ENCODE results near the gene THEMIS. TPM values are rescaled to one million over a fixed set of nuclear protein-coding genes. Genes with fewer than 3 reads are reported as not detected.
"Not testable (repeated sequence)": the region's sequence is repeated elsewhere in the genome, so short reads cannot be mapped to it uniquely, and the experiment has no call there.

The THEMIS gene
- total RNA-seq, 1 experiment from 2014 or later = not detected

DNA sequence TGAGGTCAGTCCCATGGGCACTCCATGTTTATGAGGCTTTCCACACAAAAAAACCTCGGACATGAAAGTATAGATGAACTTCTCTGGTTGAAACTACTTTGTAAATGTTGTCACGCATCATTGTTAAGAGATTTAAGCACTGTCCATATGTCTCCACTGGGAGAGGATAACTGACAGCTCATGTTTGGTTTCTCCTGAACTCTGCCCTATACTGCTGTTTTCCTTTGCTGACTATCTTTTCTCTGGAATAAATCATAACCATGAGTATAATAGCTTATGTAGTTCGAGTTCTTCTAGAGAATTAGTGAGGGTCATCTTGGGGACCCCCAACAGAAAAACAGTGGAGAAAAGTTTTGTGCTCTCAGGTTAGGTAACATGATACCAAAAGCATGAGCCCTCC lies 14.3 kb downstream of the THEMIS start (continued):
- TF ChIP-seq, protein P1, sequence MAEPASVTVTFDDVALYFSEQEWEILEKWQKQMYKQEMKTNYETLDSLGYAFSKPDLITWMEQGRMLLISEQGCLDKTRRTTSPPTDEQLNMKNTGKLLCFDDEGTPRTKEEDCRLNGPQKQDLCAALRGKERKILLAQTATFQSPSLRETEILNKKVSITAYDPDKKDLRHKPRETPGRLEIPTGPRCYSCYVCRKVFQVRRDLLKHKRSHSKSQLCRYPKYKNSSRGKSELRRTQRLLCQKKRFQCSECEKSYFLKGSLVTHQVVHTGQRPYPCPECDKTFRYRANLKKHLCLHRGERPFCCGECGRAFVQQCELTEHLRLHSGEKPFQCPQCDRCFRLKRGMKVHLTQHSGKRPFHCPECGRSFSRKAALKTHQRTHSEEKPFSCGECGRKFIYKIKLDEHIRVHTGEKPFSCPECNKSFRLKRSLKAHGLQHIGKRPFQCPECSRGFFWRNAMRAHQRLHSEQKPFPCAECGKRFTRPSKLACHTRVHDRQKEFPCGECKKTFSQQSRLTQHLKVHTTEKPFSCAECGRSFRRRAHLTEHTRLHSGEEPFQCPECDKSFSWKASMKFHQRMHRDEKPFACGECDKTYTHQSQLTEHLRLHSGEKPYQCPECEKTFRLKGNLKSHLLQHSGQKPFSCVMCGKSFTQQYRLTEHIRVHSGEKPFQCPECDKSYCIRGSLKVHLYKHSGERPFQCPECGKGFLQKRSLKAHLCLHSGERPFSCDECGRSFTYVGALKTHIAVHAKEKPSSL (CRISPR knock-in tag; conservative IDR thresholded peaks at IDR 0.05) = no peak
- TF ChIP-seq, protein P2, sequence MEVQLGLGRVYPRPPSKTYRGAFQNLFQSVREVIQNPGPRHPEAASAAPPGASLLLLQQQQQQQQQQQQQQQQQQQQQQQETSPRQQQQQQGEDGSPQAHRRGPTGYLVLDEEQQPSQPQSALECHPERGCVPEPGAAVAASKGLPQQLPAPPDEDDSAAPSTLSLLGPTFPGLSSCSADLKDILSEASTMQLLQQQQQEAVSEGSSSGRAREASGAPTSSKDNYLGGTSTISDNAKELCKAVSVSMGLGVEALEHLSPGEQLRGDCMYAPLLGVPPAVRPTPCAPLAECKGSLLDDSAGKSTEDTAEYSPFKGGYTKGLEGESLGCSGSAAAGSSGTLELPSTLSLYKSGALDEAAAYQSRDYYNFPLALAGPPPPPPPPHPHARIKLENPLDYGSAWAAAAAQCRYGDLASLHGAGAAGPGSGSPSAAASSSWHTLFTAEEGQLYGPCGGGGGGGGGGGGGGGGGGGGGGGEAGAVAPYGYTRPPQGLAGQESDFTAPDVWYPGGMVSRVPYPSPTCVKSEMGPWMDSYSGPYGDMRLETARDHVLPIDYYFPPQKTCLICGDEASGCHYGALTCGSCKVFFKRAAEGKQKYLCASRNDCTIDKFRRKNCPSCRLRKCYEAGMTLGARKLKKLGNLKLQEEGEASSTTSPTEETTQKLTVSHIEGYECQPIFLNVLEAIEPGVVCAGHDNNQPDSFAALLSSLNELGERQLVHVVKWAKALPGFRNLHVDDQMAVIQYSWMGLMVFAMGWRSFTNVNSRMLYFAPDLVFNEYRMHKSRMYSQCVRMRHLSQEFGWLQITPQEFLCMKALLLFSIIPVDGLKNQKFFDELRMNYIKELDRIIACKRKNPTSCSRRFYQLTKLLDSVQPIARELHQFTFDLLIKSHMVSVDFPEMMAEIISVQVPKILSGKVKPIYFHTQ (CRISPR knock-in tag; IDR thresholded peaks at IDR 0.05) = no peak
- TF ChIP-seq ZNF138 (CRISPR knock-in tag; conservative IDR thresholded peaks at IDR 0.05) (no peak), ZNF396 (CRISPR knock-in tag; IDR thresholded peaks at IDR 0.05; ENCODE audit: borderline replicate concordance) (no peak)

DNA sequence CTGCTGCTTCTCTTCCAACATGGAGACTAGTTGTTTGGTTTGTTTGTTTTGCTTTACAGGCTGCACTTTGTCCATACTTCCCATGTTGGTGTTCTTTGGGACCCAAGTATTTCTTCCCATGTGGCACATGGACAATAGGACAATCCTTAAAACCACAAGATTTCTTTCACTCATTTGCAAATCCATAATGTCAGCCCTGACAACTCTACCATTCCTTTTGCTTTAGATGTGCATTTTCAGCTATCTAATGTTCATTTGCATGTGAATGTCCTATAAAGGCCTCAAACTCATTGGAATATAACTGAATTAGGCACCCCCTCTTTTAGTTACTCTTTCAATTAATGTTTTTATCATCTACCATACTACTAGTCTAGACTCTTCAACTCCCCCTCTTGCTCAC lies 16.7 kb downstream of the THEMIS start:
- H3K27ac Mint-ChIP-seq = no peak overlapping the region

DNA sequence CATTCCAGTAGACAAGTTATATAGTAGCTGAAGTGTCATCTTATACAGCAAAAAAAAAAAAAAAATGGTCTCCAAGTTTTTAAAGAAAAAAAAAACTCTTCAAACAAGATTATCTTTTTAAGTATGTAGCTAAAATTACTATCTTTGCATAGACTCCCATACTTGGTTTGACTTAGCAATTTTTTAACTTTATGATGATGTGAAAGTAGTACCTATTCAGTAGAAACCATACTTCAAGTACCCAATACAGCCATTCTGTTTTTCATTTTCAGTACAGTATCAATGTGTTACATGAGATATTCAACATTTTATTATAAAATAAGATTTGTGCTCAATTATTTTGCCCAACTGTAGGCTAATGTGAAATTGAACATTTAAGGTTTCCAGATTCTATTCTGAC lies 18.9 kb downstream of the THEMIS start:
- CTCF ChIA-PET; ATAC-seq; H3K27ac Mint-ChIP-seq; H3K27me3 Mint-ChIP-seq (ENCODE audit: low read depth); DNase-seq (ENCODE audit: low spot score); H3K4me3 Mint-ChIP-seq; H3K36me3 Mint-ChIP-seq: not testable (repeated sequence)
- H3K9me3 Mint-ChIP-seq = peaks cover 12% of the 10 kb centered on the region
- H3K4me1 Mint-ChIP-seq = peaks cover 17% of the 10 kb centered on the region
- POLR2A ChIA-PET = interaction anchor here (0.6 kb wide), 1 partner anchor 106 kb away, joined by 5 read pairs; no protein-coding TSS in a partner anchor

More for the DNA sequence above, 16.7 kb downstream of the THEMIS start:
- no peak for ATAC-seq
- no peak for DNase-seq (ENCODE audit: low spot score)
- Mint-ChIP-seq H3K4me1 (peaks cover 16% of the 10 kb centered on the region), H3K36me3 (no peaks in the 10 kb centered on the region), H3K9me3 (peaks cover 17% of the 10 kb centered on the region), H3K4me3 (no peak overlapping the region), H3K27me3 (ENCODE audit: low read depth) (no peaks in the 10 kb centered on the region)
- ChIA-PET POLR2A (no interaction called here), CTCF (no interaction called here)
- TF ChIP-seq, protein P3, sequence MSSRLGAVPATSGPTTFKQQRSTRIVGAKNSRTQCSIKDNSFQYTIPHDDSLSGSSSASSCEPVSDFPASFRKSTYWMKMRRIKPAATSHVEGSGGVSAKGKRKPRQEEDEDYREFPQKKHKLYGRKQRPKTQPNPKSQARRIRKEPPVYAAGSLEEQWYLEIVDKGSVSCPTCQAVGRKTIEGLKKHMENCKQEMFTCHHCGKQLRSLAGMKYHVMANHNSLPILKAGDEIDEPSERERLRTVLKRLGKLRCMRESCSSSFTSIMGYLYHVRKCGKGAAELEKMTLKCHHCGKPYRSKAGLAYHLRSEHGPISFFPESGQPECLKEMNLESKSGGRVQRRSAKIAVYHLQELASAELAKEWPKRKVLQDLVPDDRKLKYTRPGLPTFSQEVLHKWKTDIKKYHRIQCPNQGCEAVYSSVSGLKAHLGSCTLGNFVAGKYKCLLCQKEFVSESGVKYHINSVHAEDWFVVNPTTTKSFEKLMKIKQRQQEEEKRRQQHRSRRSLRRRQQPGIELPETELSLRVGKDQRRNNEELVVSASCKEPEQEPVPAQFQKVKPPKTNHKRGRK (CRISPR knock-in tag; IDR thresholded peaks at IDR 0.05; ENCODE audit: borderline replicate concordance) = no peak
- TF ChIP-seq SMAD4 (CRISPR knock-in tag; IDR thresholded peaks at IDR 0.05) = no peak

DNA sequence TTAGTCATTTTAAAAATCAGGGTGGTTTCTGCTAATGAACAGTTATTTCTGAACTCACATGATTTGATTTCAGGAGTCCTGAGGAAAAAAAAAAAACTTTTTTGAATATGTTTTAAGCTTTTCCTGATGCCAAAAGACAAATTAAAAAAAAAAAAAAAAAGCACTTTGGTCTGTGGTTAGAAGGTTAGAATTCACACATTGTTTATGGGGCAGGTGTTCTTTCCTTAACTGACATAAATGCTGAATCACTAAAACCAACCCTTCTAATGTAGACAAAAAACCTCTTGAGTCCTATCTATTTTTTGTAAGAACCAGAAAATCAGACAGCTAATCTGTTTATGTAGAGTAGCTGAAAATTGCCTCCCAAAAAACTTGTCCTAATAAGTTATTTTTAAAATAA lies 20.4 kb downstream of the THEMIS start:
- Mint-ChIP-seq H3K4me3 (no peak overlapping the region), H3K27me3 (ENCODE audit: low read depth) (no peaks in the 10 kb centered on the region), H3K36me3 (no peaks in the 10 kb centered on the region), H3K4me1 (peaks cover 17% of the 10 kb centered on the region), H3K9me3 (no peaks in the 10 kb centered on the region), H3K27ac (no peak overlapping the region)
- POLR2A ChIA-PET = no interaction called here
- ATAC-seq = no peak
- CTCF ChIA-PET = interaction anchor here (1.3 to 2.0 kb wide), 3 partner anchors 25 to 143 kb away, joined by 3 to 12 read pairs (median 4); no protein-coding TSS in a partner anchor
- TF ChIP-seq, protein P4, sequence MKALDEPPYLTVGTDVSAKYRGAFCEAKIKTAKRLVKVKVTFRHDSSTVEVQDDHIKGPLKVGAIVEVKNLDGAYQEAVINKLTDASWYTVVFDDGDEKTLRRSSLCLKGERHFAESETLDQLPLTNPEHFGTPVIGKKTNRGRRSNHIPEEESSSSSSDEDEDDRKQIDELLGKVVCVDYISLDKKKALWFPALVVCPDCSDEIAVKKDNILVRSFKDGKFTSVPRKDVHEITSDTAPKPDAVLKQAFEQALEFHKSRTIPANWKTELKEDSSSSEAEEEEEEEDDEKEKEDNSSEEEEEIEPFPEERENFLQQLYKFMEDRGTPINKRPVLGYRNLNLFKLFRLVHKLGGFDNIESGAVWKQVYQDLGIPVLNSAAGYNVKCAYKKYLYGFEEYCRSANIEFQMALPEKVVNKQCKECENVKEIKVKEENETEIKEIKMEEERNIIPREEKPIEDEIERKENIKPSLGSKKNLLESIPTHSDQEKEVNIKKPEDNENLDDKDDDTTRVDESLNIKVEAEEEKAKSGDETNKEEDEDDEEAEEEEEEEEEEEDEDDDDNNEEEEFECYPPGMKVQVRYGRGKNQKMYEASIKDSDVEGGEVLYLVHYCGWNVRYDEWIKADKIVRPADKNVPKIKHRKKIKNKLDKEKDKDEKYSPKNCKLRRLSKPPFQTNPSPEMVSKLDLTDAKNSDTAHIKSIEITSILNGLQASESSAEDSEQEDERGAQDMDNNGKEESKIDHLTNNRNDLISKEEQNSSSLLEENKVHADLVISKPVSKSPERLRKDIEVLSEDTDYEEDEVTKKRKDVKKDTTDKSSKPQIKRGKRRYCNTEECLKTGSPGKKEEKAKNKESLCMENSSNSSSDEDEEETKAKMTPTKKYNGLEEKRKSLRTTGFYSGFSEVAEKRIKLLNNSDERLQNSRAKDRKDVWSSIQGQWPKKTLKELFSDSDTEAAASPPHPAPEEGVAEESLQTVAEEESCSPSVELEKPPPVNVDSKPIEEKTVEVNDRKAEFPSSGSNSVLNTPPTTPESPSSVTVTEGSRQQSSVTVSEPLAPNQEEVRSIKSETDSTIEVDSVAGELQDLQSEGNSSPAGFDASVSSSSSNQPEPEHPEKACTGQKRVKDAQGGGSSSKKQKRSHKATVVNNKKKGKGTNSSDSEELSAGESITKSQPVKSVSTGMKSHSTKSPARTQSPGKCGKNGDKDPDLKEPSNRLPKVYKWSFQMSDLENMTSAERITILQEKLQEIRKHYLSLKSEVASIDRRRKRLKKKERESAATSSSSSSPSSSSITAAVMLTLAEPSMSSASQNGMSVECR (CRISPR knock-in tag; IDR thresholded peaks at IDR 0.05; ENCODE audit: borderline replicate concordance) = no peak
- TF ChIP-seq, protein P5, sequence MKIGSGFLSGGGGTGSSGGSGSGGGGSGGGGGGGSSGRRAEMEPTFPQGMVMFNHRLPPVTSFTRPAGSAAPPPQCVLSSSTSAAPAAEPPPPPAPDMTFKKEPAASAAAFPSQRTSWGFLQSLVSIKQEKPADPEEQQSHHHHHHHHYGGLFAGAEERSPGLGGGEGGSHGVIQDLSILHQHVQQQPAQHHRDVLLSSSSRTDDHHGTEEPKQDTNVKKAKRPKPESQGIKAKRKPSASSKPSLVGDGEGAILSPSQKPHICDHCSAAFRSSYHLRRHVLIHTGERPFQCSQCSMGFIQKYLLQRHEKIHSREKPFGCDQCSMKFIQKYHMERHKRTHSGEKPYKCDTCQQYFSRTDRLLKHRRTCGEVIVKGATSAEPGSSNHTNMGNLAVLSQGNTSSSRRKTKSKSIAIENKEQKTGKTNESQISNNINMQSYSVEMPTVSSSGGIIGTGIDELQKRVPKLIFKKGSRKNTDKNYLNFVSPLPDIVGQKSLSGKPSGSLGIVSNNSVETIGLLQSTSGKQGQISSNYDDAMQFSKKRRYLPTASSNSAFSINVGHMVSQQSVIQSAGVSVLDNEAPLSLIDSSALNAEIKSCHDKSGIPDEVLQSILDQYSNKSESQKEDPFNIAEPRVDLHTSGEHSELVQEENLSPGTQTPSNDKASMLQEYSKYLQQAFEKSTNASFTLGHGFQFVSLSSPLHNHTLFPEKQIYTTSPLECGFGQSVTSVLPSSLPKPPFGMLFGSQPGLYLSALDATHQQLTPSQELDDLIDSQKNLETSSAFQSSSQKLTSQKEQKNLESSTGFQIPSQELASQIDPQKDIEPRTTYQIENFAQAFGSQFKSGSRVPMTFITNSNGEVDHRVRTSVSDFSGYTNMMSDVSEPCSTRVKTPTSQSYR (CRISPR knock-in tag; IDR thresholded peaks at IDR 0.05) = no peak
- TF ChIP-seq ZNF121 (CRISPR knock-in tag; IDR thresholded peaks at IDR 0.05) = no peak
- TF ChIP-seq HMGA2 (CRISPR knock-in tag; IDR thresholded peaks at IDR 0.05) = no peak
- no peak for TF ChIP-seq FOXK1 (CRISPR knock-in tag; IDR thresholded peaks at IDR 0.05)
- TF ChIP-seq, protein P6, sequence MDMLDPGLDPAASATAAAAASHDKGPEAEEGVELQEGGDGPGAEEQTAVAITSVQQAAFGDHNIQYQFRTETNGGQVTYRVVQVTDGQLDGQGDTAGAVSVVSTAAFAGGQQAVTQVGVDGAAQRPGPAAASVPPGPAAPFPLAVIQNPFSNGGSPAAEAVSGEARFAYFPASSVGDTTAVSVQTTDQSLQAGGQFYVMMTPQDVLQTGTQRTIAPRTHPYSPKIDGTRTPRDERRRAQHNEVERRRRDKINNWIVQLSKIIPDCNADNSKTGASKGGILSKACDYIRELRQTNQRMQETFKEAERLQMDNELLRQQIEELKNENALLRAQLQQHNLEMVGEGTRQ (CRISPR knock-in tag; IDR thresholded peaks at IDR 0.05) = no peak
- TF ChIP-seq, protein P7, sequence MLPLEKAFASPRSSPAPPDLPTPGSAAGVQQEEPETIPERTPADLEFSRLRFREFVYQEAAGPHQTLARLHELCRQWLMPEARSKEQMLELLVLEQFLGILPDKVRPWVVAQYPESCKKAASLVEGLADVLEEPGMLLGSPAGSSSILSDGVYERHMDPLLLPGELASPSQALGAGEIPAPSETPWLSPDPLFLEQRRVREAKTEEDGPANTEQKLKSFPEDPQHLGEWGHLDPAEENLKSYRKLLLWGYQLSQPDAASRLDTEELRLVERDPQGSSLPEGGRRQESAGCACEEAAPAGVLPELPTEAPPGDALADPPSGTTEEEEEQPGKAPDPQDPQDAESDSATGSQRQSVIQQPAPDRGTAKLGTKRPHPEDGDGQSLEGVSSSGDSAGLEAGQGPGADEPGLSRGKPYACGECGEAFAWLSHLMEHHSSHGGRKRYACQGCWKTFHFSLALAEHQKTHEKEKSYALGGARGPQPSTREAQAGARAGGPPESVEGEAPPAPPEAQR (CRISPR knock-in tag; IDR thresholded peaks at IDR 0.05) = no peak
- no peak for DNase-seq (ENCODE audit: low spot score)
